Measurements from ENCODE around the gene EXOC4.
"Not testable (repeated sequence)": the region's sequence is repeated elsewhere in the genome, so short reads cannot be mapped to it uniquely, and the experiment has no call there.

GRCh38 chr7:133278975-133279374 is 26.1 kb downstream of the EXOC4 start:
- not testable (repeated sequence) for TF ChIP-seq CTCF, POLR2AphosphoS5 (IDR thresholded peaks at IDR 0.05)
